Measurements from ENCODE around the gene NETO2. TPM values are rescaled to one million over a fixed set of nuclear protein-coding genes. Genes with fewer than 3 reads are reported as not detected.

Gene NETO2
- total and polyA plus RNA-seq, 10 of the 15 experiments (the other 5 are each of a cell fraction or from before 2014, with no cell fraction given), result 8.5 to 53.1 (median 27.0) TPM

DNA sequence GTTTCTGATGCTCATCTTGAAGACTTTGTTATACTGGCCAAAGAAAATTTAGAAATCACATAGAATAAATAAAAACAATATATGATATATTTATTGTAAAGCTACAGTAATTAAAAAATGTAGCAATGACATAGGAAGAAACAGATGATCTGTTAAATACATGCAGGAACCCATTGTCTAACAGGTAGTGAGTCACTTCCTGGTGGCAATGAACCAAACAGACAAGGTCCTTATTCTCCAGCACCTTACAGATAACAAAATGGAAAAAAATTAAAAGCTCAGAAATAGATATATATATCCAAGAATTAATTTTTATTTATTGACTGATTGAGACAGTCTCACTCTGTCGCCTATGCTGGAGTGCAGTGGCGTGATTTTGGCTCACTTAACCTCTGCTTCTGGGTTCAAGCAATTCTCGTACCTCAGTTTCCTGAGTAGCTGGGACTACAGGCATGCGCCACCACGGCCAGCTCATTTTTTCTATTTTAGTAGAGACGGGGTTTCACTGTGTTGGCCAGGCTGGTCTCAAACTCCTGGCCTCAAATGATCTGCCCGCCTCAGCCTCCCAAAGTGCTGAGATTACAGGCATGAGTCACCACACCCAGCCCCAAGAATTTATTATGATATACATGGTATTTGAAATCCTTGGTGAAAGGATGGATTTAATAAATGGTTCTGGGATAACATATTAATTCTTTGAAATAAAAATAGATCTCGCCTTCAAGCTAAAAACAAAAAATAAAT lies 7.5 kb downstream of the NETO2 start:
- H3K4me1 ChIP-seq (ENCODE audit: control insufficient read depth, insufficient read depth, low read length), result peaks cover 10% of the 10 kb centered on the region
- TF ChIP-seq, protein P1, sequence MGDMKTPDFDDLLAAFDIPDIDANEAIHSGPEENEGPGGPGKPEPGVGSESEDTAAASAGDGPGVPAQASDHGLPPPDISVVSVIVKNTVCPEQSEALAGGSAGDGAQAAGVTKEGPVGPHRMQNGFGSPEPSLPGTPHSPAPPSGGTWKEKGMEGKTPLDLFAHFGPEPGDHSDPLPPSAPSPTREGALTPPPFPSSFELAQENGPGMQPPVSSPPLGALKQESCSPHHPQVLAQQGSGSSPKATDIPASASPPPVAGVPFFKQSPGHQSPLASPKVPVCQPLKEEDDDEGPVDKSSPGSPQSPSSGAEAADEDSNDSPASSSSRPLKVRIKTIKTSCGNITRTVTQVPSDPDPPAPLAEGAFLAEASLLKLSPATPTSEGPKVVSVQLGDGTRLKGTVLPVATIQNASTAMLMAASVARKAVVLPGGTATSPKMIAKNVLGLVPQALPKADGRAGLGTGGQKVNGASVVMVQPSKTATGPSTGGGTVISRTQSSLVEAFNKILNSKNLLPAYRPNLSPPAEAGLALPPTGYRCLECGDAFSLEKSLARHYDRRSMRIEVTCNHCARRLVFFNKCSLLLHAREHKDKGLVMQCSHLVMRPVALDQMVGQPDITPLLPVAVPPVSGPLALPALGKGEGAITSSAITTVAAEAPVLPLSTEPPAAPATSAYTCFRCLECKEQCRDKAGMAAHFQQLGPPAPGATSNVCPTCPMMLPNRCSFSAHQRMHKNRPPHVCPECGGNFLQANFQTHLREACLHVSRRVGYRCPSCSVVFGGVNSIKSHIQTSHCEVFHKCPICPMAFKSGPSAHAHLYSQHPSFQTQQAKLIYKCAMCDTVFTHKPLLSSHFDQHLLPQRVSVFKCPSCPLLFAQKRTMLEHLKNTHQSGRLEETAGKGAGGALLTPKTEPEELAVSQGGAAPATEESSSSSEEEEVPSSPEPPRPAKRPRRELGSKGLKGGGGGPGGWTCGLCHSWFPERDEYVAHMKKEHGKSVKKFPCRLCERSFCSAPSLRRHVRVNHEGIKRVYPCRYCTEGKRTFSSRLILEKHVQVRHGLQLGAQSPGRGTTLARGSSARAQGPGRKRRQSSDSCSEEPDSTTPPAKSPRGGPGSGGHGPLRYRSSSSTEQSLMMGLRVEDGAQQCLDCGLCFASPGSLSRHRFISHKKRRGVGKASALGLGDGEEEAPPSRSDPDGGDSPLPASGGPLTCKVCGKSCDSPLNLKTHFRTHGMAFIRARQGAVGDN (IDR thresholded peaks at IDR 0.05), result peak; percentile 39; the same call in 1 of the 2 replicates
- no peak for TF ChIP-seq LARP7 (IDR thresholded peaks at IDR 0.05)
- CTCF ChIA-PET, result interaction anchor here (0.8 to 3.5 kb wide), 16 partner anchors 8 to 1028 kb away, joined by 3 to 20 read pairs (median 4); partner anchors contain the start of gene NETO2
- WGBS (ENCODE audit: insufficient coverage, insufficient replicate concordance, low lambda C conversion rate, missing lambda C conversion rate), result 45% methylated on average over 8 of the region's 8 CpGs
- DNase-seq (ENCODE audit: low read depth, low spot score) (no peak), FAIRE-seq (no peak), ATAC-seq (peak; percentile 51)
- H2AFZ ChIP-seq (ENCODE audit: control insufficient read depth, low read depth, low read length), result peak overlapping the region; percentile 66
- H3K4me2 ChIP-seq (ENCODE audit: control insufficient read depth, insufficient read depth), result peak overlapping the region; percentile 53
- in situ Hi-C loops (cut with MboI) (loop anchor here (5.0 to 25.0 kb wide), 4 partner anchors 94 to 1476 kb away; partner anchors contain the start of gene N4BP1), intact Hi-C loops (cut with micrococcal nuclease; ENCODE audit: unreplicated experiment) (no loop called here)
- H3K27ac ChIP-seq (ENCODE audit: control insufficient read depth, insufficient read depth), result peak overlapping the region; percentile 32; the same call in 1 of the 2 replicates
- H3K9ac ChIP-seq (ENCODE audit: control insufficient read depth, insufficient read depth, low read length), result no peak overlapping the region; the same call in 1 of the 2 replicates
- H3K9me3 ChIP-seq (replicated peaks; ENCODE audit: control insufficient read depth, insufficient read depth, low read length), result no peaks in the 10 kb centered on the region
- no peak overlapping the region for H3K4me3 ChIP-seq
- no TSS peak for BruUV-seq (replicated peaks)
- RAD21 ChIA-PET (ENCODE audit: unreplicated experiment), result interaction anchor here (0.6 to 3.6 kb wide), 10 partner anchors 7 to 1029 kb away, joined by 3 to 17 read pairs (median 5); partner anchors contain the start of gene NETO2
- H4K20me1 ChIP-seq (ENCODE audit: control insufficient read depth, insufficient read depth), result no peaks in the 10 kb centered on the region
- peaks cover 72% of the 10 kb centered on the region for H3K79me2 ChIP-seq (ENCODE audit: control insufficient read depth, insufficient read depth, low read length)
- POLR2A ChIA-PET, result interaction anchor here (1.3 to 1.4 kb wide), 2 partner anchors 89 to 161 kb away, joined by 3 to 5 read pairs; no protein-coding TSS in a partner anchor
- no peaks in the 10 kb centered on the region for H3K27me3 ChIP-seq (replicated peaks in 1 of 2; ENCODE audit: control insufficient read depth in 2 of 2, insufficient read depth in 2 of 2, low read length in 1 of 2)
- SMC1A ChIA-PET (ENCODE audit: uncharacterized antibody, unreplicated experiment), result interaction anchor here (0.5 to 3.3 kb wide), 16 partner anchors 8 to 1028 kb away, joined by 3 to 14 read pairs (median 4); partner anchors contain the start of gene NETO2
- no peaks in the 10 kb centered on the region for H3K36me3 ChIP-seq (ENCODE audit: control insufficient read depth in 2 of 2, insufficient read depth in 2 of 2, low read length in 1 of 2)

All from GM12878 (cell line).